ENCODE data around the gene RTN4RL2. TPM values are rescaled to one million over a fixed set of nuclear protein-coding genes. Genes with fewer than 3 reads are reported as not detected.
A peak's percentile ranks its signal among the peaks of the same experiment; 100 is the strongest.

RTN4RL2 gene
- total RNA-seq, 3 donors from 2014 or later (not counting 1 experiment from before 2014, with no cell fraction given) = 0.38 to 0.61 (median 0.48) TPM

DNA sequence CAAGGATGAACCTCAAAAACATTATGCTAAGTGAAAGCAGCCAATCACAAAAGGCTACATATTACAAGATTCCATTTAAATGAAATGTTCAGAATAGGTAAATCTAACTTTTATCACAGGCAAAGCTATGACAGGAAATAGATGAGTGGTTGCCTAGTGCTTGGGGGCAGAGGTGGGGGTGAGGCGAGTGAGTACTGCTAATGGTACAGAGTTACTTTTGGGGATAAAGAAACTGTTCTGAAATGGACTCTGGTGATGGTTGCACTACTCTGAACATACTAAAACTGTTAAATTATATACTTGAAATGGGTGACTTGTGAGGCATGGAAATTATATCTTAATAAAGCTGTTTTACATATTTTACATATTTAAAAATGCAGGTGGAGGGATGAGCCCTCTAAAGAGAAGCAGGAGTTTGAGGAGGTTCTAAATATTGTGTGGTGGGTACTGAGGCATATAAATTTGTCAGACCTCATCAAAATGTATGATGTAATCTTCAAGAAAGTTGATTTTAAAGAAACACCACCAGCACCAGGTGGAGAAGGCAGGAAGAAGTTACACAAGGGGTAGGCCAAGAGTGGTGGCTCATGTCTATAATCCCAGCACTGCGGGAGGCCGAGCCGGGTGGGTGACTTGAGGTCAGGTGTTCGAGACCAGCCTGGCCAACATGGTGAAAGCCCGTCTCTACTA, 51.6 kb downstream of the RTN4RL2 start:
- peaks cover 17 to 46% of the 10 kb centered on the region in 2 donors for H3K4me1 Mint-ChIP-seq
- no peaks in the 10 kb centered on the region for H3K27me3 Mint-ChIP-seq (ENCODE audit: low read depth in 2 of 2)
- H3K36me3 Mint-ChIP-seq = no peaks in the 10 kb centered on the region
- 84% methylated on average over 6 of the region's 6 CpGs for WGBS (ENCODE audit: insufficient coverage)
- H3K9me3 Mint-ChIP-seq = no peaks in the 10 kb centered on the region
- H3K4me3 ChIP-seq (ENCODE audit: low read length) = no peak overlapping the region
- H3K27me3 ChIP-seq (ENCODE audit: control insufficient read depth, insufficient read depth, low read length) = no peaks in the 10 kb centered on the region
- H3K27ac Mint-ChIP-seq = peak overlapping the region; percentile 78 to 79
- peaks cover 20% of the 10 kb centered on the region for H3K4me1 ChIP-seq (ENCODE audit: control insufficient read depth, insufficient read depth, low read length)
- intact Hi-C loops (cut with micrococcal nuclease) = no loop called here
- peak overlapping the region; percentile 42 for H3K4me3 Mint-ChIP-seq
- H3K9me3 ChIP-seq (ENCODE audit: control insufficient read depth, insufficient read depth, low read length) = no peaks in the 10 kb centered on the region
- no peak for TF ChIP-seq CTCF (IDR thresholded peaks at IDR 0.05)
- ATAC-seq = no peak
- no peaks in the 10 kb centered on the region for H3K36me3 ChIP-seq (ENCODE audit: control insufficient read depth, insufficient read depth, low read length)
- no peak overlapping the region for H3K27ac ChIP-seq (ENCODE audit: low read length)
- peak in 1 of 2 donors; percentile 23 for DNase-seq

DNA sequence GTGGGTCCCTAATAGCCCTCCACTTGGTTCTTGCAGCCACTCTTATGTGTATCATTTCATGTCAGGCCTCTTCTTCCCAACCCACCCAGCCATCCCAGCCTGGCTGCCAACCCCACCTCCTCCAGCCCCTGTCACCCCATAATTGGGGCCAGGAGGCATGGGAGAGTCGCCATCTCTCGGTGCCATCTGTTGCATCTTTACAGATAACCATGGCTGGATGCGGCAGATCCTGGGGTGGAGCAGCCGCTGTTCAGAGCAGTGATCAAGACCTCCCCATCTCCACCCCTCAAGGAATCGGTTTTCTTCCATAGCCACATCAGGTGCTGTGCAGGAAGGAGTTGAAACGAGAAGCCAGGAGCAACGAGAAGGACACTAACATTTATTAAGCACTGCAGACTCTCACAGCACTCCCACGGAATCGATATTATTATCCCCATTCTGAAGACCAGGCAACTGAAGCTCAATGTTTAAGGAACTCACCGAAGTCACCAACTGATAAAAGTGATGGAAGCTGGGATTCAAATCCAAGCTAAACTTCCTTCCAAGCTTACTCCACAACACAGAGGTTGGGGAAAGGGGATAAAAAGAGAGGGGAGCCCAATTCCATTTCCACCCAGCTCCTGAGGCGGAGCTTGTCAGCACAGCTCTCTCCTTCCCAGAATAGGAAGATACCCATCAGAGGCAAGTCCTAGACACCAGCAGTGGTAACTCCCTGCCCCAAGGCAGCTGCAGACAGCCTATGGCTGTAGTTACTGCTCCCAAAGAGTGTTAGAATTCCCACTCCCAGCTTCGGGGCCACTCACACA, 52.5 kb downstream of the RTN4RL2 start:
- intact Hi-C loops (cut with micrococcal nuclease) = no loop called here

DNA sequence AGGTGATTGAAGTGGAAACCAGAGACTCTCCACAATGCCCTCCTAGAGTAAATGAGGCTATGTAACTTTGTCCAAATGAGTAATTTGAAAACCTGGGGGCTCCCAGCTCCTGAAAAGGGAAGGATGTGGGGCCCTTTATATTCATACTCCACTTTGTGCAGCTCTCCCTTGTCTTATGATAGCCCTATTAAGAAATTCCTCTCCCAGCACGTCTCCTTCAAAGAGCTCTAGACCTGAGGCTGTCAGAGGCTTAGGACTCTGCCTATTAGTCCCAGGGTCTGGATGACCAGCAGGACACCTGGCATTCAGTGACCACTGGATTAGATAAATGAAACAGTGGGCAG, 53.1 kb downstream of the RTN4RL2 start:
- ATAC-seq = no peak
- Histone ChIP-seq H3K27ac (ENCODE audit: low read length) (no peak overlapping the region), H3K9me3 (ENCODE audit: control insufficient read depth, insufficient read depth, low read length) (no peaks in the 10 kb centered on the region), H3K27me3 (ENCODE audit: control insufficient read depth, insufficient read depth, low read length) (no peaks in the 10 kb centered on the region), H3K36me3 (ENCODE audit: control insufficient read depth, insufficient read depth, low read length) (no peaks in the 10 kb centered on the region), H3K4me3 (ENCODE audit: low read length) (no peak overlapping the region), H3K4me1 (ENCODE audit: control insufficient read depth, insufficient read depth, low read length) (peaks cover 20% of the 10 kb centered on the region)
- Mint-ChIP-seq H3K4me3 (peak overlapping the region; percentile 100), H3K27ac (no peak overlapping the region), H3K9me3 (no peaks in the 10 kb centered on the region), H3K27me3 (ENCODE audit: low read depth in 2 of 2) (no peaks in the 10 kb centered on the region), H3K4me1 (peaks cover 17 to 46% of the 10 kb centered on the region in 2 donors), H3K36me3 (no peaks in the 10 kb centered on the region)
- TF ChIP-seq CTCF (IDR thresholded peaks at IDR 0.05) = no peak
- intact Hi-C loops (cut with micrococcal nuclease) = no loop called here
- DNase-seq = no peak
- WGBS (ENCODE audit: insufficient coverage) = 63% methylated on average over 1 of the region's 1 CpG

More for the DNA sequence above, 52.5 kb downstream of the RTN4RL2 start:
- Mint-ChIP-seq H3K9me3 (no peaks in the 10 kb centered on the region), H3K4me1 (peaks cover 17 to 46% of the 10 kb centered on the region in 2 donors), H3K4me3 (no peak overlapping the region), H3K27me3 (ENCODE audit: low read depth in 2 of 2) (no peaks in the 10 kb centered on the region), H3K36me3 (no peaks in the 10 kb centered on the region), H3K27ac (peak overlapping the region in 1 of 2 donors; percentile 79)
- H3K36me3 ChIP-seq (ENCODE audit: control insufficient read depth, insufficient read depth, low read length) = no peaks in the 10 kb centered on the region
- ATAC-seq (no peak), DNase-seq (no peak)
- no peaks in the 10 kb centered on the region for H3K27me3 ChIP-seq (ENCODE audit: control insufficient read depth, insufficient read depth, low read length)
- no peak for TF ChIP-seq CTCF (IDR thresholded peaks at IDR 0.05)
- WGBS (ENCODE audit: insufficient coverage) = 94% methylated on average over 9 of the region's 12 CpGs
- no peak overlapping the region for H3K27ac ChIP-seq (ENCODE audit: low read length)
- no peaks in the 10 kb centered on the region for H3K9me3 ChIP-seq (ENCODE audit: control insufficient read depth, insufficient read depth, low read length)
- no peak overlapping the region for H3K4me3 ChIP-seq (ENCODE audit: low read length)
- peaks cover 20% of the 10 kb centered on the region for H3K4me1 ChIP-seq (ENCODE audit: control insufficient read depth, insufficient read depth, low read length)

Data from natural killer cell (primary cell).